ENCODE measurements around the gene TIMP2. TPM values are rescaled to one million over a fixed set of nuclear protein-coding genes. Genes with fewer than 3 reads are reported as not detected.

TIMP2 gene
- total and polyA plus RNA-seq, 2 donors (not counting 3 experiments of a cell fraction or from before 2014, with no cell fraction given), result 138 to 318 TPM

GRCh38 chr17:78855561-78856165, 69.5 kb downstream of the TIMP2 start:
- H3K27ac ChIP-seq (ENCODE audit: insufficient read depth, low read depth, low read length), result no peak overlapping the region
- TF ChIP-seq MYC (IDR thresholded peaks at IDR 0.05; ENCODE audit: low read depth, low read length) (no peak), GATA2 (IDR thresholded peaks at IDR 0.05; ENCODE audit: insufficient read depth, insufficient read length, low read depth, low read length) (no peak), JUN (IDR thresholded peaks at IDR 0.05; ENCODE audit: borderline replicate concordance, insufficient read depth, insufficient read length, low read depth) (no peak), EZH2 (IDR thresholded peaks at IDR 0.05; ENCODE audit: borderline replicate concordance, low read depth, low read length, severe bottlenecking) (no peak), POLR2A (IDR thresholded peaks at IDR 0.05; ENCODE audit: low read depth, low read length) (no peak), POLR2AphosphoS5 (IDR thresholded peaks at IDR 0.05; ENCODE audit: insufficient read depth, low read depth, low read length) (no peak), FOS (IDR thresholded peaks at IDR 0.05; ENCODE audit: borderline replicate concordance, insufficient read depth, low read length) (no peak), CTCF (IDR thresholded peaks at IDR 0.05; ENCODE audit: extremely low read depth in 1 of 2, insufficient read depth in 1 of 2, low read depth in 1 of 2, low read length in 2 of 2) (no peak), MAX (IDR thresholded peaks at IDR 0.05; ENCODE audit: insufficient read depth, insufficient read length) (no peak)
- H3K79me2 ChIP-seq (ENCODE audit: control insufficient read depth, insufficient read depth, low read length), result no peaks in the 10 kb centered on the region
- H2AFZ ChIP-seq (ENCODE audit: low read depth, low read length), result no peak overlapping the region
- ChIA-PET CTCF (no interaction called here), POLR2A (no interaction called here)
- H3K4me1 ChIP-seq (ENCODE audit: control insufficient read depth, extremely low read depth, insufficient read depth, low read length), result no peaks in the 10 kb centered on the region
- no TSS peak for BruUV-seq (replicated peaks)
- no peaks in the 10 kb centered on the region for H3K27me3 ChIP-seq (ENCODE audit: control insufficient read depth in 2 of 2, insufficient read depth in 2 of 2, low read length in 2 of 2)
- no peak overlapping the region for H3K4me3 ChIP-seq (replicated peaks in 1 of 3; ENCODE audit: insufficient read depth in 1 of 3, low read depth in 1 of 3, low read length in 3 of 3)
- intact Hi-C loops (cut with micrococcal nuclease), result no loop called here
- FAIRE-seq (no peak), DNase-seq (ENCODE audit: low read depth, low spot score) (no peak)
- dilution Hi-C loops (cut with MboI; ENCODE audit: extremely low pct_ligation_motif_present, low sequenced_read_pairs), result no loop called here
- no peak overlapping the region for H3K9ac ChIP-seq (replicated peaks; ENCODE audit: extremely low read depth, insufficient read depth, low read length)
- H3K9me3 ChIP-seq (replicated peaks; ENCODE audit: control insufficient read depth, insufficient read depth, low read length), result no peaks in the 10 kb centered on the region
- no peak overlapping the region for H3K4me2 ChIP-seq (ENCODE audit: insufficient read depth, low read length)
- no peaks in the 10 kb centered on the region for H3K9me1 ChIP-seq (replicated peaks; ENCODE audit: control insufficient read depth, extremely low read depth, insufficient read depth, low read length)
- H3K36me3 ChIP-seq (ENCODE audit: control insufficient read depth in 2 of 2, extremely low read depth in 1 of 2, insufficient read depth in 2 of 2, low read length in 2 of 2), result peaks cover 8 to 29% of the 10 kb centered on the region in 2 experiments
- no peaks in the 10 kb centered on the region for H4K20me1 ChIP-seq (replicated peaks; ENCODE audit: control insufficient read depth, extremely low read depth, insufficient read depth, low read length)
